WTC11 (cell line): ENCODE measurements around the gene LAMC1. TPM values are rescaled to one million over a fixed set of nuclear protein-coding genes. Genes with fewer than 3 reads are reported as not detected.

Experiments
- ATAC-seq: fragments of 200-7000 bp; cut with Tn5 transposase; 2 replicates; pipeline ENCODE4 v1.10.0; 2021; ENCODE audit warnings: mild to moderate bottlenecking, moderate library complexity
- CTCF ChIA-PET: fragments of 300-600 bp; sonication (Branson Sonifier 250); formaldehyde crosslinking; loops from one replicate; lab custom pipeline; 2021; ENCODE audit warnings: antibody characterized with exemption; lab: Charles Lee
- POLR2A ChIA-PET: fragments of 350-600 bp; sonication (Branson Sonifier 250); formaldehyde crosslinking; loops from one replicate; lab custom pipeline; 2021; ENCODE audit warnings: antibody characterized with exemption; lab: Charles Lee
- DNase-seq: peaks from one replicate; pipeline ENCODE4 v3.0.0; 2021; ENCODE audit warnings: low spot score
- H3K27ac Mint-ChIP-seq: 2 replicates; pipeline ENCODE4 v1.8.0; 2021; ENCODE audit warnings: mixed read lengths
- H3K27me3 Mint-ChIP-seq: 2 replicates; pipeline ENCODE4 v1.8.0; 2021; ENCODE audit warnings: low read depth, mild to moderate bottlenecking, moderate library complexity, mixed read lengths
- H3K36me3 Mint-ChIP-seq: 2 replicates; pipeline ENCODE4 v1.8.0; 2021; ENCODE audit warnings: mixed read lengths
- H3K4me1 Mint-ChIP-seq: 2 replicates; pipeline ENCODE4 v1.8.0; 2022; ENCODE audit warnings: mixed read lengths
- H3K4me3 Mint-ChIP-seq: 2 replicates; pipeline ENCODE4 v1.8.0; 2021; ENCODE audit warnings: mild to moderate bottlenecking, moderate library complexity, mixed read lengths
- H3K9me3 Mint-ChIP-seq: 2 replicates; pipeline ENCODE4 v1.8.0; 2021; ENCODE audit warnings: mixed read lengths
- AR ChIP-seq: fragments of 250-450 bp; sonication (Bioruptor Pico); IDR thresholded peaks from 2 replicates; pipeline ENCODE4 v1.9.0; 2021; ENCODE audit warnings: mild to moderate bottlenecking
- E2F5 ChIP-seq: sonication (generic); formaldehyde crosslinking; IDR thresholded peaks from 2 replicates; pipeline ENCODE4 v1.8.1; 2022; ENCODE audit warnings: mild to moderate bottlenecking, moderate library complexity, missing genetic modification reagents
- EMX1 ChIP-seq: fragments of 250-450 bp; sonication (Bioruptor Pico); IDR thresholded peaks from 2 replicates; pipeline ENCODE4 v1.8.0; 2021; ENCODE audit warnings: mild to moderate bottlenecking
- GRHL2 ChIP-seq: fragments of 250-450 bp; sonication (Bioruptor Pico); IDR thresholded peaks from 2 replicates; pipeline ENCODE4 v1.8.0; 2022; ENCODE audit warnings: mild to moderate bottlenecking, moderate library complexity; ENCODE audit not compliant: insufficient replicate concordance, severe bottlenecking
- GTF2I ChIP-seq: fragments of 250-450 bp; sonication (Bioruptor Pico); conservative IDR thresholded peaks from 2 replicates; pipeline ENCODE4 v1.4.0; 2021; ENCODE audit warnings: mild to moderate bottlenecking
- OVOL2 ChIP-seq: fragments of 250-450 bp; sonication (Bioruptor Pico); IDR thresholded peaks from 2 replicates; pipeline ENCODE4 v1.9.0; 2021; ENCODE audit warnings: mild to moderate bottlenecking, borderline replicate concordance
- RELA ChIP-seq: sonication (generic); formaldehyde crosslinking; IDR thresholded peaks from 2 replicates; pipeline ENCODE4 v1.8.1; 2022; ENCODE audit warnings: missing genetic modification reagents, mild to moderate bottlenecking, borderline replicate concordance
- SMAD4 ChIP-seq: sonication (generic); formaldehyde crosslinking; IDR thresholded peaks from 2 replicates; pipeline ENCODE4 v1.8.0; 2022; ENCODE audit warnings: mild to moderate bottlenecking, missing genetic modification reagents
- SP1 ChIP-seq: sonication (generic); formaldehyde crosslinking; conservative IDR thresholded peaks from 2 replicates; pipeline ENCODE4 v1.8.1; 2022; ENCODE audit warnings: missing genetic modification reagents
- TCF7 ChIP-seq: sonication (generic); formaldehyde crosslinking; IDR thresholded peaks from 2 replicates; pipeline ENCODE4 v1.8.0; 2022; ENCODE audit warnings: mild to moderate bottlenecking, low read depth, missing genetic modification reagents, moderate library complexity
- TEAD4 ChIP-seq: sonication (generic); formaldehyde crosslinking; IDR thresholded peaks from 2 replicates; pipeline ENCODE4 v1.8.0; 2022; ENCODE audit warnings: mild to moderate bottlenecking, missing genetic modification reagents
- USF1 ChIP-seq: sonication (generic); formaldehyde crosslinking; IDR thresholded peaks from 2 replicates; pipeline ENCODE4 v1.8.0; 2022; ENCODE audit warnings: mild to moderate bottlenecking, missing genetic modification reagents
- ZNF121 ChIP-seq: sonication (generic); formaldehyde crosslinking; IDR thresholded peaks from 2 replicates; pipeline ENCODE4 v1.8.0; 2023; ENCODE audit warnings: missing genetic modification reagents
- ZNF219 ChIP-seq: sonication (generic); formaldehyde crosslinking; IDR thresholded peaks from 2 replicates; pipeline ENCODE4 v1.8.0; 2023; ENCODE audit warnings: missing genetic modification reagents, mild to moderate bottlenecking, borderline replicate concordance
- ZNF671 ChIP-seq: fragments of 250-450 bp; sonication (Bioruptor Pico); IDR thresholded peaks from 2 replicates; pipeline ENCODE4 v1.8.0; 2021; ENCODE audit warnings: mild to moderate bottlenecking
- total RNA-seq: library from RNA; stranded (reverse); gene quantifications from 3 replicates; pipeline ENCODE4 v1.2.3, GENCODE V29; 2021
- TF ChIP-seq, protein P1 (sequence below): sonication (generic); formaldehyde crosslinking; IDR thresholded peaks from 2 replicates; pipeline ENCODE4 v1.8.0; 2022; ENCODE audit warnings: missing genetic modification reagents
- TF ChIP-seq, protein P2 (sequence below): sonication (generic); formaldehyde crosslinking; IDR thresholded peaks from 2 replicates; pipeline ENCODE4 v1.8.1; 2022; ENCODE audit warnings: low read depth, missing genetic modification reagents, borderline replicate concordance
- TF ChIP-seq, protein P3 (sequence below): sonication (generic); formaldehyde crosslinking; IDR thresholded peaks from 2 replicates; pipeline ENCODE4 v1.8.1; 2023; ENCODE audit warnings: mild to moderate bottlenecking, moderate library complexity, missing genetic modification reagents

Gene LAMC1
- total RNA-seq, 1 experiment from 2014 or later, result 162 TPM

GRCh38 chr1:183033205-183033604 is 10.0 kb downstream of the LAMC1 start:
- Mint-ChIP-seq H3K27ac (no peak overlapping the region), H3K9me3 (no peaks in the 10 kb centered on the region), H3K36me3 (no peaks in the 10 kb centered on the region), H3K4me1 (peaks cover 61% of the 10 kb centered on the region), H3K27me3 (peaks cover 30% of the 10 kb centered on the region), H3K4me3 (no peak overlapping the region)
- ChIA-PET CTCF (no interaction called here), POLR2A (no interaction called here)
- DNase-seq, result no peak
- TF ChIP-seq TEAD4 (CRISPR knock-in tag), result no peak
- no peak for TF ChIP-seq EMX1 (CRISPR knock-in tag)
- no peak for TF ChIP-seq ZNF219 (CRISPR knock-in tag)
- TF ChIP-seq, protein P1, sequence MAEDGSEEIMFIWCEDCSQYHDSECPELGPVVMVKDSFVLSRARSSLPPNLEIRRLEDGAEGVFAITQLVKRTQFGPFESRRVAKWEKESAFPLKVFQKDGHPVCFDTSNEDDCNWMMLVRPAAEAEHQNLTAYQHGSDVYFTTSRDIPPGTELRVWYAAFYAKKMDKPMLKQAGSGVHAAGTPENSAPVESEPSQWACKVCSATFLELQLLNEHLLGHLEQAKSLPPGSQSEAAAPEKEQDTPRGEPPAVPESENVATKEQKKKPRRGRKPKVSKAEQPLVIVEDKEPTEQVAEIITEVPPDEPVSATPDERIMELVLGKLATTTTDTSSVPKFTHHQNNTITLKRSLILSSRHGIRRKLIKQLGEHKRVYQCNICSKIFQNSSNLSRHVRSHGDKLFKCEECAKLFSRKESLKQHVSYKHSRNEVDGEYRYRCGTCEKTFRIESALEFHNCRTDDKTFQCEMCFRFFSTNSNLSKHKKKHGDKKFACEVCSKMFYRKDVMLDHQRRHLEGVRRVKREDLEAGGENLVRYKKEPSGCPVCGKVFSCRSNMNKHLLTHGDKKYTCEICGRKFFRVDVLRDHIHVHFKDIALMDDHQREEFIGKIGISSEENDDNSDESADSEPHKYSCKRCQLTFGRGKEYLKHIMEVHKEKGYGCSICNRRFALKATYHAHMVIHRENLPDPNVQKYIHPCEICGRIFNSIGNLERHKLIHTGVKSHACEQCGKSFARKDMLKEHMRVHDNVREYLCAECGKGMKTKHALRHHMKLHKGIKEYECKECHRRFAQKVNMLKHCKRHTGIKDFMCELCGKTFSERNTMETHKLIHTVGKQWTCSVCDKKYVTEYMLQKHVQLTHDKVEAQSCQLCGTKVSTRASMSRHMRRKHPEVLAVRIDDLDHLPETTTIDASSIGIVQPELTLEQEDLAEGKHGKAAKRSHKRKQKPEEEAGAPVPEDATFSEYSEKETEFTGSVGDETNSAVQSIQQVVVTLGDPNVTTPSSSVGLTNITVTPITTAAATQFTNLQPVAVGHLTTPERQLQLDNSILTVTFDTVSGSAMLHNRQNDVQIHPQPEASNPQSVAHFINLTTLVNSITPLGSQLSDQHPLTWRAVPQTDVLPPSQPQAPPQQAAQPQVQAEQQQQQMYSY (CRISPR knock-in tag), result no peak
- TF ChIP-seq E2F5 (CRISPR knock-in tag), result no peak
- no peak for TF ChIP-seq SP1 (CRISPR knock-in tag)
- no peak for TF ChIP-seq USF1 (CRISPR knock-in tag)
- no peak for TF ChIP-seq TCF7 (CRISPR knock-in tag)
- TF ChIP-seq ZNF671 (CRISPR knock-in tag), result no peak
- TF ChIP-seq, protein P2, sequence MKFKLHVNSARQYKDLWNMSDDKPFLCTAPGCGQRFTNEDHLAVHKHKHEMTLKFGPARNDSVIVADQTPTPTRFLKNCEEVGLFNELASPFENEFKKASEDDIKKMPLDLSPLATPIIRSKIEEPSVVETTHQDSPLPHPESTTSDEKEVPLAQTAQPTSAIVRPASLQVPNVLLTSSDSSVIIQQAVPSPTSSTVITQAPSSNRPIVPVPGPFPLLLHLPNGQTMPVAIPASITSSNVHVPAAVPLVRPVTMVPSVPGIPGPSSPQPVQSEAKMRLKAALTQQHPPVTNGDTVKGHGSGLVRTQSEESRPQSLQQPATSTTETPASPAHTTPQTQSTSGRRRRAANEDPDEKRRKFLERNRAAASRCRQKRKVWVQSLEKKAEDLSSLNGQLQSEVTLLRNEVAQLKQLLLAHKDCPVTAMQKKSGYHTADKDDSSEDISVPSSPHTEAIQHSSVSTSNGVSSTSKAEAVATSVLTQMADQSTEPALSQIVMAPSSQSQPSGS (CRISPR knock-in tag), result no peak
- no peak for TF ChIP-seq GRHL2 (CRISPR knock-in tag)
- no peak for TF ChIP-seq ZNF121
- TF ChIP-seq, protein P3, sequence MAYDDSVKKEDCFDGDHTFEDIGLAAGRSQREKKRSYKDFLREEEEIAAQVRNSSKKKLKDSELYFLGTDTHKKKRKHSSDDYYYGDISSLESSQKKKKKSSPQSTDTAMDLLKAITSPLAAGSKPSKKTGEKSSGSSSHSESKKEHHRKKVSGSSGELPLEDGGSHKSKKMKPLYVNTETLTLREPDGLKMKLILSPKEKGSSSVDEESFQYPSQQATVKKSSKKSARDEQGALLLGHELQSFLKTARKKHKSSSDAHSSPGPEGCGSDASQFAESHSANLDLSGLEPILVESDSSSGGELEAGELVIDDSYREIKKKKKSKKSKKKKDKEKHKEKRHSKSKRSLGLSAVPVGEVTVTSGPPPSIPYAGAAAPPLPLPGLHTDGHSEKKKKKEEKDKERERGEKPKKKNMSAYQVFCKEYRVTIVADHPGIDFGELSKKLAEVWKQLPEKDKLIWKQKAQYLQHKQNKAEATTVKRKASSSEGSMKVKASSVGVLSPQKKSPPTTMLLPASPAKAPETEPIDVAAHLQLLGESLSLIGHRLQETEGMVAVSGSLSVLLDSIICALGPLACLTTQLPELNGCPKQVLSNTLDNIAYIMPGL (CRISPR knock-in tag), result no peak
- ATAC-seq, result no peak

GRCh38 chr1:183034682-183035081 is 11.5 kb downstream of the LAMC1 start:
- Mint-ChIP-seq H3K27ac (no peak overlapping the region), H3K36me3 (no peaks in the 10 kb centered on the region), H3K27me3 (peaks cover 30% of the 10 kb centered on the region), H3K9me3 (no peaks in the 10 kb centered on the region), H3K4me3 (no peak overlapping the region), H3K4me1 (peaks cover 61% of the 10 kb centered on the region)
- DNase-seq, result no peak
- ChIA-PET CTCF (no interaction called here), POLR2A (no interaction called here)
- no peak for ATAC-seq
- TF ChIP-seq SMAD4 (CRISPR knock-in tag), result no peak
- TF ChIP-seq USF1 (CRISPR knock-in tag), result no peak
- no peak for TF ChIP-seq SP1 (CRISPR knock-in tag)
- TF ChIP-seq AR (CRISPR knock-in tag), result no peak
- TF ChIP-seq RELA, result no peak
- TF ChIP-seq GTF2I (CRISPR knock-in tag), result no peak
- TF ChIP-seq OVOL2 (CRISPR knock-in tag), result no peak
- TF ChIP-seq, protein P1 (CRISPR knock-in tag), result no peak
